K562 (cell line): ENCODE results near the gene KLK15. TPM values are rescaled to one million over a fixed set of nuclear protein-coding genes. Genes with fewer than 3 reads are reported as not detected.

Experiments
- ATAC-seq: fragments of 200-7000 bp; cut with Tn5 transposase; 3 replicates; pipeline ENCODE4 v1.9.1; 2020; ENCODE audit warnings: moderate library complexity
- BruUV-seq: library from RNA; stranded (reverse); fragments of 400-500 nt; replicated peaks from 2 replicates; lab custom pipeline; 2021; lab: Mats Ljungman, UMichigan
- CTCF ChIA-PET: fragments of 300-600 bp; formaldehyde crosslinking; extraction: SDS; loops from one replicate; lab custom pipeline; 2021; ENCODE audit warnings: low intra/inter-chr PET ratio; lab: Yijun Ruan, JAX
- POLR2A ChIA-PET: fragments of 300-600, 350-650 bp; sonication (Branson Sonifier 250); formaldehyde crosslinking; extraction: SDS; loops from one replicate; lab custom pipeline; 2021; ENCODE audit warnings: antibody characterized with exemption, inconsistent platforms; lab: Yijun Ruan, JAX
- DNase-seq, 4 experiments: peaks; one replicate each; pipeline versions ENCODE4 v3.0.0 to v3.0.0-alpha.2; 2011 to 2018; ENCODE audit warnings: low spot score in 3 of 4, mixed read lengths in 3 of 4; ENCODE audit errors: extremely low read depth in 1 of 4
- FAIRE-seq: peaks from 2 replicates; lab custom pipeline; 2011; peaks lifted over from hg19 to GRCh38; lab: Jason Lieb, UNC
- H2AFZ ChIP-seq: 2 replicates; pipeline ENCODE4 v1.6.0; 2011; ENCODE audit warnings: low read depth, low read length, control low read depth, inconsistent platforms
- H3K27ac ChIP-seq: fragments of 200-600 bp; 3 replicates; pipeline ENCODE4 v1.8.0; 2011; ENCODE audit warnings: low read depth, mild to moderate bottlenecking, control low read depth, inconsistent platforms, low read length, moderate library complexity, mixed read lengths; ENCODE audit errors: extremely low read depth
- H3K27me3 ChIP-seq, 2 experiments: fragments of 300-600 bp in 1 of 2; 2 replicates in 1 of 2; 3 replicates in 1 of 2; pipeline versions ENCODE4 v1.6.0 to v1.8.0; 2011; ENCODE audit warnings: inconsistent platforms in 2 of 2, low read length in 2 of 2, mild to moderate bottlenecking in 1 of 2, mixed read lengths in 1 of 2, moderate library complexity in 1 of 2; ENCODE audit not compliant: control insufficient read depth in 2 of 2, insufficient read depth in 2 of 2
- H3K36me3 ChIP-seq: fragments of 300-600 bp; 3 replicates; pipeline ENCODE4 v1.8.0; 2011; ENCODE audit warnings: mild to moderate bottlenecking, low read length, inconsistent platforms; ENCODE audit not compliant: control insufficient read depth, insufficient read depth
- H3K4me1 ChIP-seq, 2 experiments: fragments of 200-600 bp in 1 of 2; replicated peaks in 1 of 2; 2 replicates in 1 of 2; 3 replicates in 1 of 2; pipeline versions ENCODE4 v1.5.1 to v1.8.0; 2011; ENCODE audit warnings: inconsistent platforms in 2 of 2, low read length in 2 of 2, mild to moderate bottlenecking in 1 of 2, mixed read lengths in 1 of 2, moderate library complexity in 1 of 2; ENCODE audit not compliant: control insufficient read depth in 2 of 2, insufficient read depth in 2 of 2
- H3K4me2 ChIP-seq: 2 replicates; pipeline ENCODE4 v1.6.1; 2011; ENCODE audit warnings: low read length, control low read depth, inconsistent platforms, mixed read lengths; ENCODE audit not compliant: insufficient read depth
- H3K4me3 ChIP-seq: fragments of 200-600 bp; sonication (generic), shearing (Covaris generic); 2 replicates; pipeline ENCODE4 v1.5.1; 2016; ENCODE audit warnings: control low read depth, inconsistent platforms
- H3K79me2 ChIP-seq: fragments of 200-600 bp; 3 replicates; pipeline ENCODE4 v1.8.0; 2011; ENCODE audit warnings: low read length, inconsistent platforms; ENCODE audit not compliant: control insufficient read depth, insufficient read depth
- H3K9ac ChIP-seq, 2 experiments: 2 replicates each; pipeline versions ENCODE4 v1.6.0 to v1.6.1; 2011; ENCODE audit warnings: low read depth in 2 of 2, low read length in 2 of 2, control low read depth in 1 of 2, inconsistent platforms in 1 of 2, mild to moderate bottlenecking in 1 of 2, mixed read lengths in 1 of 2; ENCODE audit not compliant: insufficient read depth in 1 of 2
- H3K9me1 ChIP-seq: one replicate; pipeline ENCODE4 v1.6.0; 2011; ENCODE audit warnings: inconsistent platforms, mild to moderate bottlenecking, low read length, moderate library complexity; ENCODE audit not compliant: control insufficient read depth, insufficient read depth
- H3K9me3 ChIP-seq: replicated peaks from 2 replicates; pipeline ENCODE4 v1.5.1; 2011; ENCODE audit warnings: low read depth, low read length, inconsistent platforms; ENCODE audit not compliant: control insufficient read depth, insufficient read depth
- H4K20me1 ChIP-seq: replicated peaks from 2 replicates; pipeline ENCODE4 v1.6.1; 2011; ENCODE audit warnings: low read length, inconsistent platforms, mixed read lengths; ENCODE audit not compliant: control insufficient read depth, insufficient read depth
- ESRRA ChIP-seq: fragments of 450-650 bp; IDR thresholded peaks from 2 replicates; pipeline ENCODE4 v1.6.1; 2014; ENCODE audit warnings: low read depth, mild to moderate bottlenecking, moderate library complexity, borderline replicate concordance
- GTF2F1 ChIP-seq: IDR thresholded peaks from 2 replicates; pipeline ENCODE4 v1.6.1; 2011; ENCODE audit warnings: low read depth, low read length, improper control_type of control experiment
- JUND ChIP-seq, 2 experiments: IDR thresholded peaks; 2 replicates in 1 of 2; 3 replicates in 1 of 2; pipeline ENCODE4 v1.6.1; 2011; ENCODE audit warnings: borderline replicate concordance in 2 of 2, low read depth in 2 of 2, low read length in 2 of 2, improper control_type of control experiment in 1 of 2, missing biosample characterization in 1 of 2, missing genetic modification characterization in 1 of 2, missing genetic modification reagents in 1 of 2
- NFIC ChIP-seq: fragments of 450-650 bp; IDR thresholded peaks from 2 replicates; pipeline ENCODE4 v1.6.1; 2017; ENCODE audit warnings: mild to moderate bottlenecking, inconsistent platforms
- NFYB ChIP-seq: IDR thresholded peaks from 2 replicates; pipeline ENCODE4 v1.6.1; 2011; ENCODE audit warnings: mild to moderate bottlenecking, moderate library complexity; ENCODE audit not compliant: insufficient read length; ENCODE audit errors: extremely low read depth
- POLR2G ChIP-seq: fragments of 200-400 bp; formaldehyde crosslinking; IDR thresholded peaks from 2 replicates; pipeline ENCODE4 v1.6.1; 2017; ENCODE audit warnings: low read depth, mild to moderate bottlenecking, antibody characterized with exemption, low read length, moderate library complexity
- ZFX ChIP-seq: sonication (generic); formaldehyde crosslinking; IDR thresholded peaks from 2 replicates; pipeline ENCODE4 v1.8.0; 2022; ENCODE audit warnings: mild to moderate bottlenecking, missing genetic modification reagents, moderate library complexity
- ZNF263 ChIP-seq: sonication (generic); formaldehyde crosslinking; IDR thresholded peaks from 2 replicates; pipeline ENCODE4 v1.8.0; 2022; ENCODE audit warnings: mild to moderate bottlenecking, missing genetic modification reagents, borderline replicate concordance
- ZNF76 ChIP-seq: fragments of 250-450 bp; sonication (Bioruptor Pico); IDR thresholded peaks from 2 replicates; pipeline ENCODE4 v1.4.0; 2020; ENCODE audit warnings: mild to moderate bottlenecking, moderate library complexity, borderline replicate concordance
- WGBS: fragments of 100-300 bp; shearing (Covaris generic); methylation state at CpG from one replicate; pipeline ENCODE4 v1.1.6; 2016; ENCODE audit warnings: low coverage, mixed read lengths; ENCODE audit not compliant: insufficient coverage; ENCODE audit errors: missing lambda C conversion rate; 5-methylcytosine and 5-hydroxymethylcytosine counted together
- in situ Hi-C: fragments of 300-500 bp; cut with MboI; formaldehyde crosslinking; loops from 4 replicates; pipeline ENCODE4 v1.15.0; 2018; ENCODE audit warnings: inconsistent platforms, mixed read lengths
- intact Hi-C: fragments of 100-400 bp; cut with micrococcal nuclease; formaldehyde crosslinking; loops from 2 replicates; pipeline ENCODE4 v1.14.2; 2022
- polyA plus RNA-seq, 8 experiments: library from polyadenylated mRNA; depleted of rRNA in 4 of 8; stranded (reverse) in 5 of 8; unstranded in 3 of 8; fragments of >200 nt; fragmentation: Nextera tagmentation in 2 of 8; fragmentation: Illumina TruSeq in 1 of 8; extraction: Ambion mirVana in 2 of 8; extraction: Trizol in 1 of 8; gene quantifications; 2 replicates each; pipeline versions ENCODE4 v1.2.1 to v1.2.3, GENCODE V29; 2011 to 2014; ENCODE audit warnings: inconsistent platforms in 1 of 8, missing spikeins in 1 of 8
- total RNA-seq, 7 experiments: library from RNA; depleted of rRNA in 6 of 7; stranded (reverse); fragments of >200 nt in 6 of 7; fragmentation: Illumina TruSeq in 2 of 7; extraction: Trizol in 2 of 7; gene quantifications; 2 replicates each; pipeline versions ENCODE4 v1.2.1 to v1.2.3, GENCODE V29; 2011 to 2021; ENCODE audit warnings: low replicate concordance in 1 of 7
- TF ChIP-seq, protein P1 (sequence below): IDR thresholded peaks from 3 replicates; pipeline ENCODE4 v1.6.1; 2011; ENCODE audit warnings: borderline replicate concordance, mild to moderate bottlenecking, moderate library complexity; ENCODE audit not compliant: insufficient read length; ENCODE audit errors: extremely low read depth
- TF ChIP-seq, protein P2 (sequence below): fragments of 450-650 bp; IDR thresholded peaks from 2 replicates; pipeline ENCODE4 v1.6.1; 2016; ENCODE audit warnings: borderline replicate concordance
- TF ChIP-seq, protein P3 (sequence below): IDR thresholded peaks from 2 replicates; pipeline ENCODE4 v1.6.1; 2012; ENCODE audit warnings: low read depth, low read length, improper control_type of control experiment, borderline replicate concordance

KLK15 gene
- total and polyA plus RNA-seq, 9 of the 15 experiments (the other 6 are each of a cell fraction or from before 2014, with no cell fraction given) = not detected

DNA sequence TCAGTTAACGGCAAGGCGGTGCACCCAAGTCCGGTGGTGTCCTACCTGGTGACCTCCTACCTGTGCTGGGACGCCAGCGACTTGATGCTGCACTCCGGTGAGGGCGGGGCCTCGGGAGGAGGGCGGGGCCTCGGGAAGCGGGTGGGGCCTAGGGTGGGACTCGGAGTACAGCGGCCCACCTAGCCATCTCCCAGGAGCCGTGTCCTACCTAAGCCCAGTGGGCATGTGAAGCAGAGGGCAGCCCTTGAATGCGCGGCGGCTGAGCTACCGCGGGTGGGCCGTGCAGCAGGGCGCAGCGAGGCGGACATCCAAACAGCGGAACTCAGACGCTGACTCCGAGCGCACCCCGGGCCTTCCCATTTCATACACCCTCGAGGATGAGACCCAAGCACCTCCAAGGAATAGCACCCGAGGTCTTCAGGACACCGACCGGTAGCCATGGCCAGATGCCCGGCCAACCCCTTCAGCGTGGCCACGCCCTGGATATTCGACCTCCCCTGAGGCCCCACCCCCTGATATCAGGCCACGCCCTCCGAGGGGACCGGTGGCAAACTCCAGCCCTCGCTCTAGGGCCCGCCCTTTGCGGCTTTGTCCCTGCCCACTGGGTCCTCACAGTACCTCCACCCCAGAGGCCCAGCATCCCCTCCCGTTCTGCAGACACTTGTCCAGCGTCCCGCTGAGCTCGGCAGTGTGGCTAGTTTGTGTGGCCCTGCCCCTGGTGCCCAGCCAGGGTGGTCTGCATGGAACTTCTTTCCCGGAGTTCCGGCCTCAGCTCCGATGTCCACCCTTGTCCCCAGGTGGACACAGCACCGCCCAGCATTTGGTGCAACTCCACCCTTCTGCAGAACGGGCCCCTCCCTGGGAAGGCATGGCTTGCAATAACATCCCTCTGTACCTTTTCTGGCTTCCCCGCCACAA lies 15.2 kb downstream of the KLK15 start:
- peak overlapping the region; percentile 57 for H3K4me3 ChIP-seq
- no peaks in the 10 kb centered on the region; a peak in 1 of 5 replicates for H3K27me3 ChIP-seq
- 3% methylated on average over 45 of the region's 52 CpGs for WGBS
- peak overlapping the region; percentile 93 for H3K4me2 ChIP-seq
- H4K20me1 ChIP-seq = no peaks in the 10 kb centered on the region
- no peak overlapping the region; the same call in 2 of the 3 replicates for H3K27ac ChIP-seq
- ATAC-seq (peak; percentile 96), FAIRE-seq (peak; percentile 98), DNase-seq (peak; percentile 94 to 97 (median 96))
- peaks cover 44 to 64% of the 10 kb centered on the region in 2 experiments for H3K4me1 ChIP-seq
- intact Hi-C loops (no loop called here), in situ Hi-C loops (no loop called here)
- H3K9me3 ChIP-seq = peaks cover 8% of the 10 kb centered on the region
- H3K9me1 ChIP-seq = peaks cover 2% of the 10 kb centered on the region
- ChIA-PET CTCF (no interaction called here), POLR2A (interaction anchor here (1.1 to 8.6 kb wide), 2 partner anchors 11 to 15 kb away, joined by 3 to 70 read pairs; no protein-coding TSS in a partner anchor)
- 0 out of 3 replicates have a peak, but pooled peaks cover 6% of the 10 kb centered on the region for H3K79me2 ChIP-seq
- no TSS peak for BruUV-seq
- no peaks in the 10 kb centered on the region for H3K36me3 ChIP-seq
- H3K9ac ChIP-seq = peak overlapping the region; percentile 36 to 84; a peak in 3 of 4 replicates
- peak overlapping the region; percentile 82 for H2AFZ ChIP-seq
- TF ChIP-seq NFIC (no peak), ESRRA (peak; percentile 19; the same call in 1 of the 2 replicates), ZNF263 (CRISPR knock-in tag) (peak; percentile 7; the same call in 1 of the 2 replicates), ZNF76 (CRISPR knock-in tag) (no peak), NFYB (no peak), JUND (IDR thresholded peaks at IDR 0.05; ENCODE audit: borderline replicate concordance, low read depth, low read length) (no peak), JUND (tag; IDR thresholded peaks at IDR 0.05; ENCODE audit: borderline replicate concordance, low read depth, low read length) (no peak), GTF2F1 (no peak), POLR2G (peak; percentile 50), ZFX (peak; percentile 45)
- TF ChIP-seq, protein P1, sequence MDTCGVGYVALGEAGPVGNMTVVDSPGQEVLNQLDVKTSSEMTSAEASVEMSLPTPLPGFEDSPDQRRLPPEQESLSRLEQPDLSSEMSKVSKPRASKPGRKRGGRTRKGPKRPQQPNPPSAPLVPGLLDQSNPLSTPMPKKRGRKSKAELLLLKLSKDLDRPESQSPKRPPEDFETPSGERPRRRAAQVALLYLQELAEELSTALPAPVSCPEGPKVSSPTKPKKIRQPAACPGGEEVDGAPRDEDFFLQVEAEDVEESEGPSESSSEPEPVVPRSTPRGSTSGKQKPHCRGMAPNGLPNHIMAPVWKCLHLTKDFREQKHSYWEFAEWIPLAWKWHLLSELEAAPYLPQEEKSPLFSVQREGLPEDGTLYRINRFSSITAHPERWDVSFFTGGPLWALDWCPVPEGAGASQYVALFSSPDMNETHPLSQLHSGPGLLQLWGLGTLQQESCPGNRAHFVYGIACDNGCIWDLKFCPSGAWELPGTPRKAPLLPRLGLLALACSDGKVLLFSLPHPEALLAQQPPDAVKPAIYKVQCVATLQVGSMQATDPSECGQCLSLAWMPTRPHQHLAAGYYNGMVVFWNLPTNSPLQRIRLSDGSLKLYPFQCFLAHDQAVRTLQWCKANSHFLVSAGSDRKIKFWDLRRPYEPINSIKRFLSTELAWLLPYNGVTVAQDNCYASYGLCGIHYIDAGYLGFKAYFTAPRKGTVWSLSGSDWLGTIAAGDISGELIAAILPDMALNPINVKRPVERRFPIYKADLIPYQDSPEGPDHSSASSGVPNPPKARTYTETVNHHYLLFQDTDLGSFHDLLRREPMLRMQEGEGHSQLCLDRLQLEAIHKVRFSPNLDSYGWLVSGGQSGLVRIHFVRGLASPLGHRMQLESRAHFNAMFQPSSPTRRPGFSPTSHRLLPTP = no peak
- TF ChIP-seq, protein P2, sequence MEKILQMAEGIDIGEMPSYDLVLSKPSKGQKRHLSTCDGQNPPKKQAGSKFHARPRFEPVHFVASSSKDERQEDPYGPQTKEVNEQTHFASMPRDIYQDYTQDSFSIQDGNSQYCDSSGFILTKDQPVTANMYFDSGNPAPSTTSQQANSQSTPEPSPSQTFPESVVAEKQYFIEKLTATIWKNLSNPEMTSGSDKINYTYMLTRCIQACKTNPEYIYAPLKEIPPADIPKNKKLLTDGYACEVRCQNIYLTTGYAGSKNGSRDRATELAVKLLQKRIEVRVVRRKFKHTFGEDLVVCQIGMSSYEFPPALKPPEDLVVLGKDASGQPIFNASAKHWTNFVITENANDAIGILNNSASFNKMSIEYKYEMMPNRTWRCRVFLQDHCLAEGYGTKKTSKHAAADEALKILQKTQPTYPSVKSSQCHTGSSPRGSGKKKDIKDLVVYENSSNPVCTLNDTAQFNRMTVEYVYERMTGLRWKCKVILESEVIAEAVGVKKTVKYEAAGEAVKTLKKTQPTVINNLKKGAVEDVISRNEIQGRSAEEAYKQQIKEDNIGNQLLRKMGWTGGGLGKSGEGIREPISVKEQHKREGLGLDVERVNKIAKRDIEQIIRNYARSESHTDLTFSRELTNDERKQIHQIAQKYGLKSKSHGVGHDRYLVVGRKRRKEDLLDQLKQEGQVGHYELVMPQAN = no peak
- TF ChIP-seq, protein P3, sequence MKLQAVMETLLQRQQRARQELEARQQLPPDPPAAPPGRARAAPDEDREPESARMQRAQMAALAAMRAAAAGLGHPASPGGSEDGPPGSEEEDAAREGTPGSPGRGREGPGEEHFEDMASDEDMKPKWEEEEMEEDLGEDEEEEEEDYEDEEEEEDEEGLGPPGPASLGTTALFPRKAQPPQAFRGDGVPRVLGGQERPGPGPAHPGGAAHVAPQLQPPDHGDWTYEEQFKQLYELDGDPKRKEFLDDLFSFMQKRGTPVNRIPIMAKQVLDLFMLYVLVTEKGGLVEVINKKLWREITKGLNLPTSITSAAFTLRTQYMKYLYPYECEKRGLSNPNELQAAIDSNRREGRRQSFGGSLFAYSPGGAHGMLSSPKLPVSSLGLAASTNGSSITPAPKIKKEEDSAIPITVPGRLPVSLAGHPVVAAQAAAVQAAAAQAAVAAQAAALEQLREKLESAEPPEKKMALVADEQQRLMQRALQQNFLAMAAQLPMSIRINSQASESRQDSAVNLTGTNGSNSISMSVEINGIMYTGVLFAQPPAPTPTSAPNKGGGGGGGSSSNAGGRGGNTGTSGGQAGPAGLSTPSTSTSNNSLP = no peak
